Breast epithelium (tissue), 3 donors: ENCODE results near the gene EVL.

Experiments used
- CTCF ChIP-seq, 3 donors: fragments of 450-650 bp; IDR thresholded peaks; one replicate each; pipeline ENCODE4 v1.5.1; 2016 to 2017; ENCODE audit warnings: antibody characterized with exemption in 3 of 3, mild to moderate bottlenecking in 3 of 3, moderate library complexity in 3 of 3
- POLR2A ChIP-seq: fragments of 450-650 bp; IDR thresholded peaks from one replicate; pipeline ENCODE4 v1.6.1; 2016; ENCODE audit warnings: antibody characterized with exemption, mild to moderate bottlenecking, moderate library complexity
- POLR2AphosphoS5 ChIP-seq, 3 donors: sonication (generic); formaldehyde crosslinking; IDR thresholded peaks; one replicate each; pipeline ENCODE4 v1.6.1; 2017; ENCODE audit warnings: antibody characterized with exemption in 3 of 3

GRCh38 chr14:100018482-100018881 is 46.7 kb upstream of the EVL start:
- TF ChIP-seq CTCF (IDR thresholded peaks at IDR 0.05) (no peak), POLR2A (no peak), POLR2AphosphoS5 (IDR thresholded peaks at IDR 0.05) (no peak)
